OCI-LY3 (cell line): Measurements from ENCODE around the gene ARRDC4.

Experiments used
- H2AFZ ChIP-seq: fragments of 200-600, 300-600 bp; shearing (Covaris generic); 2 replicates; pipeline ENCODE4 v1.6.0; 2014; ENCODE audit warnings: antibody characterized with exemption, low read depth, low read length
- H3K27ac ChIP-seq: fragments of 200-600, 300-600 bp; sonication (generic); 2 replicates; pipeline ENCODE4 v1.5.1; 2014; ENCODE audit warnings: mild to moderate bottlenecking, low read length, moderate library complexity, mixed read lengths
- H3K27me3 ChIP-seq: fragments of 200-600, 300-600 bp; sonication (generic); 2 replicates; pipeline ENCODE4 v1.6.1; 2014; ENCODE audit warnings: low read depth, low read length, mixed read lengths
- H3K36me3 ChIP-seq: fragments of 200-600, 300-600 bp; sonication (generic); replicated peaks from 2 replicates; pipeline ENCODE3; 2014; ENCODE audit warnings: low read depth, low read length, mixed read lengths
- H3K4me1 ChIP-seq: fragments of 300-600, 200-600 bp; sonication (generic); 2 replicates; pipeline ENCODE4 v1.6.1; 2014; ENCODE audit warnings: low read length, mixed read lengths
- H3K4me2 ChIP-seq: fragments of 200-600, 300-600 bp; sonication (generic); 2 replicates; pipeline ENCODE4 v1.6.1; 2014; ENCODE audit warnings: low read length, mixed read lengths
- H3K4me3 ChIP-seq: fragments of 300-600, 200-600 bp; sonication (generic); 2 replicates; pipeline ENCODE4 v1.5.1; 2014; ENCODE audit warnings: antibody characterized with exemption, mild to moderate bottlenecking, low read length, moderate library complexity
- H3K79me2 ChIP-seq: fragments of 300-600, 200-600 bp; shearing (Covaris generic); 2 replicates; pipeline ENCODE4 v1.6.1; 2014; ENCODE audit warnings: mild to moderate bottlenecking, low read length, mixed read lengths
- H3K9ac ChIP-seq: fragments of 300-600, 200-600 bp; shearing (Covaris generic); 2 replicates; pipeline ENCODE4 v1.6.0; 2014; ENCODE audit warnings: mild to moderate bottlenecking, low read length, moderate library complexity
- H3K9me3 ChIP-seq: fragments of 200-600, 300-600 bp; shearing (Covaris generic); 2 replicates; pipeline ENCODE4 v1.6.1; 2014; ENCODE audit warnings: low read length, mixed read lengths; ENCODE audit not compliant: insufficient read depth
- H4K20me1 ChIP-seq: fragments of 200-600, 300-600 bp; sonication (generic); 2 replicates; pipeline ENCODE4 v1.6.1; 2016; ENCODE audit warnings: low read length, mixed read lengths; ENCODE audit not compliant: insufficient read depth
- CTCF ChIP-seq: fragments of 200-600, 300-600 bp; sonication (generic); IDR thresholded peaks from 2 replicates; pipeline ENCODE4 v1.5.1; 2014; ENCODE audit warnings: antibody characterized with exemption, low read length, low read depth
- EZH2phosphoT487 ChIP-seq: fragments of 200-600 bp; shearing (Covaris generic); IDR thresholded peaks from 2 replicates; pipeline ENCODE4 v1.6.1; 2018; ENCODE audit warnings: antibody characterized with exemption, mixed run types, low read depth

The ARRDC4 gene

DNA sequence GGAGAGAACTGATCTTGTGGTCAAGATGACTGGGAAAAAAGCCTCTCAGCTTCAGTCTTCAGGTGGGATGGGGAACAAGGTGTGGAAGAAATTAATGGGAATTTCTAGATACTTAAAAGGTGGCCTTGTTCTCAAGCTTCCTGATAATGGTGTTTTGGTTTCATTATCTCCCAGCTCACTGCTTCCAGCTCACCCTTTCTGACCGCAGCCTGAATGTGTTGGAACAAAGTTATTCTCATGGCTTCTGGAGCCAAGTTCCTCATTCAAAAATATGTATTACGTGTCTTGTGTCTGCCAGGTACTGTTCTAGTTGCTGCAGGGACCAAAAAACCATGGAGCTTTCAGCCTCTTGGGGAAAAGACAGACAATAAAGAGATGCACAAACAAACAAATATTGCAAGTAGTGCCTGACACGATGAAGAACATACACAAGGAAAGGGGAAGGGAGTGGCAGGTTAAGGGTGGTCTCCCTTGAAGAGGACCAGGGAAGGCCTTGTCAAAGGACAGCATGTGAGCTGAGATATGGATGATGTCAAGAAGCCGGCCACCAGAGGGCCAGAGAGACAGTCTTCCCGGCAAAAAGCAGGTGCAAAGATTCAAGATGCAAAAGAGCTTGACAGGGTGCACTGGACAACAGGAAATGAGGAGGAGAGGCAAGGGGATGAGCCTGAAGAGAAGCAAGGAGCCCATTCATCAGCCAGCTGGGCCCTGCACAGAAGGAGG is 35.5 kb downstream of the ARRDC4 start:
- Histone ChIP-seq H4K20me1 (no peaks in the 10 kb centered on the region), H3K27me3 (no peaks in the 10 kb centered on the region), H3K27ac (no peak overlapping the region), H2AFZ (no peak overlapping the region), H3K4me1 (no peaks in the 10 kb centered on the region), H3K9me3 (peaks cover under 1% of the 10 kb centered on the region), H3K9ac (no peak overlapping the region), H3K4me2 (no peak overlapping the region), H3K4me3 (no peak overlapping the region), H3K79me2 (no peaks in the 10 kb centered on the region), H3K36me3 (no peaks in the 10 kb centered on the region)
- TF ChIP-seq CTCF: 0 out of 2 replicates have a peak, but pooled peaks have one; percentile 17
- no peak for TF ChIP-seq EZH2phosphoT487

DNA sequence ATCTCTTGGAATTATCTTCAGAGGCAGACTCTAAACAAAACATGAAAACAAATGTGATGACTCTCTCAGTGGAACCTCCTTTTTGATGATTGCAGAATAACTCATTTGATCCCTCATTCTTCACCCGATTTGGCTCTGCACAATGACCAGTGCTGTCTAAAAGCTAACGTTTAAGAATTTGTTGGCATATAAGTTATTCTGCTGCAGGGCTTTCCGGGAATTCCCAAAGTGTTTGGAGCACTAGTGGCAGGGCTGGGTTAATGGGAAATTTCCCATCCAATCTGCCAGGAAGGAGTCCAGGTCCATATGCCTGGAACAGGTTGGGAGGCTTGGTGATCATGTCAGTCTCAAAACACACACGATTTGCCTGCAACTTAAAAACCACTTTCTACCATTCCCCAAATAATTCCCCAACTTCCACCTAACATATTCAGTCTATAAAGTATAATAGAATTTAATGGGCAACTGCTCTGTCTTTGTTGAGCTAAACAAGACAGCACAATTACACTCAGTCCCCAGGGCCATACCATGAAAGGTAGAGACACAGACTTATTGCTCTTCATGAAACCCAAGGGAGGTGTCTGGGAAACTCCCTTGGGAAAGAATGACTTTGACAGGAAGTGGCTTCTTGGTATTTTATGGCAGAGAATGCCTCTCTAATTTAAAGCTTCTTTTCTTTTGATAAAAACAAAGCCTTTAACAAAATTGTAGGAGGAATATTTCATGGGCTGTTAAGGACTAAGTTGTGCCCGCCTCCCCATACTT is 38.0 kb downstream of the ARRDC4 start:
- Histone ChIP-seq H2AFZ (no peak overlapping the region), H3K27me3 (no peaks in the 10 kb centered on the region), H3K27ac (no peak overlapping the region), H3K79me2 (no peaks in the 10 kb centered on the region), H3K9me3 (peaks cover 5% of the 10 kb centered on the region), H3K4me3 (no peak overlapping the region), H3K4me1 (no peaks in the 10 kb centered on the region), H4K20me1 (no peaks in the 10 kb centered on the region), H3K9ac (no peak overlapping the region), H3K4me2 (no peak overlapping the region), H3K36me3 (no peaks in the 10 kb centered on the region)
- no peak for TF ChIP-seq CTCF
- TF ChIP-seq EZH2phosphoT487: no peak

GRCh38 chr15:98000249-98001203 is 40.0 kb downstream of the ARRDC4 start:
- H3K36me3 ChIP-seq: no peaks in the 10 kb centered on the region
- H3K4me2 ChIP-seq: no peak overlapping the region
- no peaks in the 10 kb centered on the region for H3K4me1 ChIP-seq
- no peak overlapping the region for H2AFZ ChIP-seq
- peaks cover 5% of the 10 kb centered on the region for H3K9me3 ChIP-seq
- no peak overlapping the region for H3K9ac ChIP-seq
- H4K20me1 ChIP-seq: no peaks in the 10 kb centered on the region
- H3K27me3 ChIP-seq: no peaks in the 10 kb centered on the region
- no peaks in the 10 kb centered on the region for H3K79me2 ChIP-seq
- TF ChIP-seq EZH2phosphoT487: no peak
- TF ChIP-seq CTCF: no peak
- H3K27ac ChIP-seq: no peak overlapping the region
- no peak overlapping the region for H3K4me3 ChIP-seq
